GM21526 (cell line): ENCODE data around the gene ARL5A.
"Not testable (repeated sequence)": the region's sequence is repeated elsewhere in the genome, so short reads cannot be mapped to it uniquely, and the experiment has no call there.

Experiments used
- ATAC-seq: cut with Tn5 transposase; IDR thresholded peaks from one replicate; pipeline ENCODE4 v1.9.1; 2021; ENCODE audit warnings: moderate library complexity; ENCODE audit not compliant: unreplicated experiment, low FRiP score

ARL5A gene

GRCh38 chr2:151799886-151800292 is 28.3 kb downstream of the ARL5A start:
- no peak for ATAC-seq

GRCh38 chr2:151796774-151797173 is 31.4 kb downstream of the ARL5A start:
- ATAC-seq, result no peak

GRCh38 chr2:151795646-151796240 is 32.5 kb downstream of the ARL5A start:
- ATAC-seq, result no peak

GRCh38 chr2:151794422-151794821 is 33.8 kb downstream of the ARL5A start:
- ATAC-seq, result not testable (repeated sequence)

DNA sequence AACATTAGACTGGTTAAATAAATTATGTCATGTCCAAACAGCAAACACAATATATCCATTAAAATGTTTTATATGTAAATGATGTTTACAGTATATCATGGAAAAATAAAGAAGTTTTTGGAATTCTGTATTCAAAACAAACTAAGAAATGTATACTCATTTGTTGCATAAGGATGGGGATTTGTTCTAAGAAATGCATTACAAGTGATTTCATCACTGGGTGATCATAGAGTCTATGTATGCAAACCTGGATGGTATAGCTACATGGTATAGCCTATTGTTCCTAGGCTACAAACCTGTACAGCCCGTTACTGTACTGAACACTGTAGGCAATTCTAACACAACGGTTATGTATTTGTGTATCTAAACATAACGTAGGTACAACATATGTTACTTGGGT is 35.1 kb downstream of the ARL5A start:
- ATAC-seq, result no peak

- no peak for ATAC-seq
Measured at GRCh38 chr2:151792589-151792988, 35.6 kb downstream of the ARL5A start.

GRCh38 chr2:151791545-151791944 is 36.7 kb downstream of the ARL5A start:
- no peak for ATAC-seq

DNA sequence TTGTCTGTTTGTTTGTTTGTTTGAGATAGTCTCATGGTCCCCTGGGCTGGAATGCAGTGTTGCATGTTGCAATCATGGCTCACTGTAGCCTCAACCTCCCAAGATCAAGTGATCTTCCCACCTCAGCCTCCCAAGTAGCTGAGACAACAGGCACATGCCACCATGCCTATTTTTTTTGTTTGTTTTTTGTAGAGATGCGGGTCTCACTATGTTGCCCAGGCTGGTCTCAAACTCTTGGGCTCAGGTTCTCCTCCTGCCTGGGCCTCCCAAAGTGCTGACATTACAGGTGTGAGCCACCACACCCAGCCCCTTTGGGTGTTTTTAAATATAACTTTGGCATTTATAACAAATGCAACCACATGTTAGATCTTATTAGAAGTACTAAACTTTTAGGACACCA is 37.5 kb downstream of the ARL5A start:
- ATAC-seq, result no peak

GRCh38 chr2:151789055-151789834 is 39.0 kb downstream of the ARL5A start:
- ATAC-seq, result no peak

- ATAC-seq, result no peak
Measured at GRCh38 chr2:151786483-151786882, 41.7 kb downstream of the ARL5A start.

GRCh38 chr2:151786077-151786476 is 42.1 kb downstream of the ARL5A start:
- no peak for ATAC-seq

GRCh38 chr2:151783133-151783520 is 45.1 kb downstream of the ARL5A start:
- no peak for ATAC-seq

- ATAC-seq, result no peak
Measured at GRCh38 chr2:151782378-151783132, 45.7 kb downstream of the ARL5A start.

- ATAC-seq, result no peak
Measured at GRCh38 chr2:151781642-151782041, 46.6 kb downstream of the ARL5A start.

GRCh38 chr2:151780938-151781337 is 47.3 kb downstream of the ARL5A start:
- ATAC-seq, result no peak

GRCh38 chr2:151777935-151778334 is 50.3 kb downstream of the ARL5A start:
- ATAC-seq, result no peak

DNA sequence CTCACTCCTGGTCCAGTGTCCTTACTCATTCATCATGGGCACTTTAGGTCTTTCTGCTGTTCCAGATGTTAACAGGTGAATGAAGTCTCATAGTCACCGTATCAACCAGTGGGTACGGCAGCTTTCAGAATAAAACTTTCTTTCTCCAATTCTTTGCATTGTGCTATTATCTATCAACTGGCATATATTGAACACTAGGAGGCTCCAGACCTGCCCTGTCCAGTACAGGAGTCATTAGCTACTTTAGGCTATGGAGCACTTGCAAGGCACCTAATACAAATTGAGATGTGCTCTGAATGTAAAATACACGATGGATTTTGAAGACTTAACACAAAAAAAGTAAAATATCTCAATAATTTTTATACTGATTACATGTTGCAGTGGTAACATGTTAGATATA is 50.7 kb downstream of the ARL5A start:
- ATAC-seq, result no peak

DNA sequence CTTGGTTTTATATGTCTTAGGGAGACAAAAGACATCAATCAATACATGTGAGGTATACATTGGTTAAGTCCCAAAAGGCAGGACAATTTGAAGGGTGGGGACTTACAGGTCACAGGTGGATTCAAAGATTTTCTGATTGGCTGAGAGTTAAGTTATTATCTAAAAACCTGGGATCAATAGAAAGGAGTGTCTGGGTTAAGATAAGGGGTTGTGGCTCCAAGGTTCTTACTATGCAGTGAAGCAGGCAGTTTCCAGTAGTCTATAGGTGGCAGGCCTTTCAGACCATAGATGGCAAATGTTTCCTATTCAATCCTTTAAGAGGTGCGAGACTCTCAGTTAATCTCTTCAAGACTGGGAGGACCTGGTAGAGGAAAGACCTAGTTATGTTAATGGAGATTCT is 51.9 kb downstream of the ARL5A start:
- no peak for ATAC-seq

DNA sequence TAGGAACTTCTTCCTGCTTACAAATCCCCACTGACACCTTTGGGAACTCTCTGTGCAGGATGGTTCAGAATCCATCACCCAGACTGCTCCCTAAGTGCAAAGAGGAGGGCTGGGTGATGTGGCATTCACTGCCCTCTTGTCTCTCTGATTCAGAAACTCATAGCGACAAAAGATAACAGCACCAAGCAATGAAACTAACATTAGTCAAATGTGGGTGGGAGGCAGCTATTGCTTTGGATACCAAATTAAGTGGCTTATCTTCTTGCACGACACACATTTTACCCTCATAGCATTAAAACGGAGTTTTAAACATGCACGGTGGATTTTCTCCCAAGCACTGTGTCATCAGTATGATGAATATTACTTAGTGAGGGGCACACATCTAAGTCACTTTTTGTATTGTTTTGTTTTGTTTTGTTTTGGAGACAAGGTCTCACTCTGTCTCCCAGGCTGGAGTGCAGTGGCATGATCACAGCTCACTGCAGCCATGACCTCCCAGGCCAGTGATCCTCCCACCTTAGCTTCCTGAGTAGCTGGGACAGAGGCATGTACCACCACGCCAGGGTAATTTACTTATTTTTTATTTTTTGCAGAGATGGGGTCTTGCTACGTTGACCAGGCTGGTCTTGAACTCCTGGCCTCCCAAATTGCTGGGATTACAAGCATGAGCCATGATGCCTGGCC is 53.0 kb downstream of the ARL5A start:
- ATAC-seq, result no peak

DNA sequence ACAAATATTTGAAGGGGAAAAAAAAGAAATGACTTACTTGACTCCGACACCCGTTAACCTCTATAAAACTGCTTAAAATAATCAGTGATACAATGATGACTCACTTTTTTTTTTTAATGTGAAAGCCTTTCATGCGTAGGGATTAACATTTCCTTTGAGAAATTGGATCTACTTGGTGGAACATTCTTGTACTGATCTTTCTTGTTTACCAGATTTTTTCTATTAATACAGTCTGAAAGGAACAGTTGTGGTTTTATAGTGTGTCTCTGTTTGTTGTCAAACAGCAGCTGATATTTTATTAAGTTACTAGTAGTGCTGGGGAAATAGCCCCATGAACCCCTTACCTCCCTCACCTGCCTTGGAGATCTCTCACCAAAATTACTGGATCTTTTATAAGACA is 53.7 kb downstream of the ARL5A start:
- no peak for ATAC-seq
